Activated B cell treated with CpG ODN at 0.5 μM for 24 hours (primary cell): Measurements from ENCODE around the gene NUFIP1. TPM values are rescaled to one million over a fixed set of nuclear protein-coding genes. Genes with fewer than 3 reads are reported as not detected.

Source experiments
- ATAC-seq: fragments of 200-7000 bp; cut with Tn5 transposase; one replicate; pipeline ENCODE4 v1.10.0; 2021; ENCODE audit warnings: low read depth, mild to moderate bottlenecking, moderate library complexity
- CTCF ChIA-PET: fragments of 350-600 bp; sonication (Branson Sonifier 250); formaldehyde crosslinking; loops from one replicate; lab custom pipeline; 2021; ENCODE audit warnings: antibody characterized with exemption; lab: Charles Lee
- POLR2A ChIA-PET: fragments of 350-600 bp; sonication (Branson Sonifier 250); formaldehyde crosslinking; loops from one replicate; lab custom pipeline; 2021; ENCODE audit warnings: antibody characterized with exemption; lab: Charles Lee
- DNase-seq: peaks from one replicate; pipeline ENCODE4 v3.0.0; 2022
- H3K27ac Mint-ChIP-seq: one replicate; pipeline ENCODE4 v1.8.0; 2020; ENCODE audit warnings: mixed read lengths
- H3K27me3 Mint-ChIP-seq: one replicate; pipeline ENCODE4 v1.8.0; 2021; ENCODE audit warnings: mixed read lengths
- H3K36me3 Mint-ChIP-seq: one replicate; pipeline ENCODE4 v1.8.0; 2021; ENCODE audit warnings: low read depth, mixed read lengths
- H3K4me1 Mint-ChIP-seq: one replicate; pipeline ENCODE4 v1.8.0; 2021; ENCODE audit warnings: mixed read lengths
- H3K4me3 Mint-ChIP-seq: one replicate; pipeline ENCODE4 v1.8.0; 2020; ENCODE audit warnings: mild to moderate bottlenecking, mixed read lengths
- H3K9me3 Mint-ChIP-seq: one replicate; pipeline ENCODE4 v1.8.0; 2020; ENCODE audit warnings: mixed read lengths
- intact Hi-C: fragments of 100-400 bp; cut with micrococcal nuclease; formaldehyde crosslinking; loops from one replicate; pipeline ENCODE4 v1.15.1; 2024
- total RNA-seq: library from RNA; stranded (reverse); gene quantifications from 2 replicates; pipeline ENCODE4 v1.2.3, GENCODE V29; 2022
- TF ChIP-seq, protein P1 (sequence below): fragments of 200-600 bp; IDR thresholded peaks from one replicate; pipeline ENCODE4 v1.8.0; 2022; ENCODE audit warnings: antibody characterized with exemption, mild to moderate bottlenecking

The NUFIP1 gene
- total RNA-seq, 1 donor from 2014 or later, result 7.8 TPM

DNA sequence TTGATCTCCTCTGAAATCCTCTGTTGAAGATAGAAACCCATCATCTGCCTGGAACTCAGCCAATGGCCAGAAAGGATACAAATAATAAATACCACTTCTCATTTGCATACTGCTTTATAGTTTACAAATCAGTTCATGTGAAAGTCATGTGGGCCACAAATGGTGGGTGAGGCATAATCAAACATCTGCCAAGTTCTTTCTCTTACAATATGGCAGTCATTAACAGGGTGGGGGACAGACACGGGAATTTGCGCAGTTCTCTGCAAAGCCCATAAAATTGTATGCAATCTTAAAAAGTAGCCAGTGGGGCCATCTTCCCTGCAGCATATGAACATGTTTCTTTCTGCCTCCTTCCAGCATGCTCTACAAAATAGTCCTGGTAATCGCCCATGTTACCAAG, 59.6 kb downstream of the NUFIP1 start:
- Mint-ChIP-seq H3K4me1 (no peaks in the 10 kb centered on the region), H3K4me3 (no peak overlapping the region), H3K27ac (no peak overlapping the region), H3K9me3 (no peaks in the 10 kb centered on the region), H3K36me3 (no peaks in the 10 kb centered on the region), H3K27me3 (peaks cover 24% of the 10 kb centered on the region)
- TF ChIP-seq, protein P1, sequence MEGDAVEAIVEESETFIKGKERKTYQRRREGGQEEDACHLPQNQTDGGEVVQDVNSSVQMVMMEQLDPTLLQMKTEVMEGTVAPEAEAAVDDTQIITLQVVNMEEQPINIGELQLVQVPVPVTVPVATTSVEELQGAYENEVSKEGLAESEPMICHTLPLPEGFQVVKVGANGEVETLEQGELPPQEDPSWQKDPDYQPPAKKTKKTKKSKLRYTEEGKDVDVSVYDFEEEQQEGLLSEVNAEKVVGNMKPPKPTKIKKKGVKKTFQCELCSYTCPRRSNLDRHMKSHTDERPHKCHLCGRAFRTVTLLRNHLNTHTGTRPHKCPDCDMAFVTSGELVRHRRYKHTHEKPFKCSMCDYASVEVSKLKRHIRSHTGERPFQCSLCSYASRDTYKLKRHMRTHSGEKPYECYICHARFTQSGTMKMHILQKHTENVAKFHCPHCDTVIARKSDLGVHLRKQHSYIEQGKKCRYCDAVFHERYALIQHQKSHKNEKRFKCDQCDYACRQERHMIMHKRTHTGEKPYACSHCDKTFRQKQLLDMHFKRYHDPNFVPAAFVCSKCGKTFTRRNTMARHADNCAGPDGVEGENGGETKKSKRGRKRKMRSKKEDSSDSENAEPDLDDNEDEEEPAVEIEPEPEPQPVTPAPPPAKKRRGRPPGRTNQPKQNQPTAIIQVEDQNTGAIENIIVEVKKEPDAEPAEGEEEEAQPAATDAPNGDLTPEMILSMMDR, result no peak
- ChIA-PET CTCF (no interaction called here), POLR2A (no interaction called here)
- intact Hi-C loops, result no loop called here
- ATAC-seq (no peak), DNase-seq (no peak)

DNA sequence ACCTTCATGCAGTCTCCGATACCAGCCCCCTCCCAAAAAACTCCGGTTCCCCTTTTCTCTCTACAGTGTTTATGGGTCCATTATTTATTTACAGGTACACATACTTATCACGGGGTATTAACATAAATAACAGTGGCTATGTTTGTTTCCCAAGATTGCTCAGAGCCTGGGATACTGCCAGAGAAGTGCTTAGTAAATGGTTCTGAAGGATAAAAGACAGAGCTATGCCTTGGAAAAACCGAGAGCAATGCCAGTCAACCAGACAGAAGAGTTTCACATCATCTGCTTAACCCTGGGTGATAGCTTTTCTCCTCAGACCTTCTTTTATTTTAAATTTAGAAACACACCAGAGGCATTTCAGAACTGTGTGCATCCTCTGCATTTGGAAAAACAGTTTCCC, 61.3 kb downstream of the NUFIP1 start:
- Mint-ChIP-seq H3K36me3 (no peaks in the 10 kb centered on the region), H3K27ac (no peak overlapping the region), H3K4me1 (no peaks in the 10 kb centered on the region), H3K4me3 (no peak overlapping the region), H3K9me3 (no peaks in the 10 kb centered on the region), H3K27me3 (peaks cover 29% of the 10 kb centered on the region)
- ChIA-PET POLR2A (no interaction called here), CTCF (no interaction called here)
- intact Hi-C loops, result no loop called here
- no peak for ATAC-seq
- TF ChIP-seq, protein P1, result no peak
- no peak for DNase-seq

DNA sequence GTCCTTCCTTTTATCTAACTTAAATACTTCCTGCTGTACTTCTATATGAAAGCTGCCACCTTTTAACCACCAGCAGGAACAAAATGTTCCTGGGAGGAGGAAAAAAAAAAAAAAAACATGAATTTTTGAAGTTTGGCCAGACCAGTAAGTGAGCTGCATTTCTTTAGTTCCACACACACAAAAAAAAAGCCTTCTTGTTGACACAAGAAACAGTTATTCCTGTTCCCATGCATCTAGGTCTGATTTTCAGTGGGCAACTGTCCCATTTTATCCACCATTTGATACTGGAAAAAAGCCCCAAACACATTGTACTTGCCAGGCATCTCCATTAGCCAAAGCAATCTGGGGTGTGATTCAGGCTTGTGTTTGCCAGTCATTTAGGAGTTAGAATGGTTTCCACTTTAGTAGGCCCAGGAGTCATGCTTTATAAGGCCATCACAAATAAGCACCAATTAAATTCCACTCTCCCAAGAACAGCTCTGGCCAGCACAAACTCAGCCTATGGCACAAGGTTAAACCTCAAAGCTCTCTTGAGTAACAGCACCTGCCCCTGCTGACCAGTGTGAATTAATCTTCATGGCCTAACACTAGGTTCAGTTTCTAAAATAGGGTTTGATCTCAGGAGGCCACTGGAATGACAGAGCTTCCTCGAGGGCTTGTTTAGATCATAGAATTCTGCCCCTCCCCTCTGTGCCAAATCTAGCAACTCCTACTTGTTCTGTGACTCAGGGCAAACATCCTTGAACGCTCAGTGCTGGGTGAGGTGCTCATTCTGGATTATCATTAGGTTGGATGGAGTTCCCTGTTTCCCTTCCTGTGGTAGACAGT, 67.1 kb downstream of the NUFIP1 start:
- ATAC-seq (no peak), DNase-seq (no peak)
- Mint-ChIP-seq H3K4me1 (no peaks in the 10 kb centered on the region), H3K9me3 (no peaks in the 10 kb centered on the region), H3K27me3 (peaks cover 22% of the 10 kb centered on the region), H3K36me3 (no peaks in the 10 kb centered on the region), H3K27ac (no peak overlapping the region), H3K4me3 (no peak overlapping the region)
- POLR2A ChIA-PET, result interaction anchor here (0.7 kb wide), 1 partner anchor 69 kb away, joined by 3 read pairs; no protein-coding TSS in a partner anchor
- TF ChIP-seq, protein P1, result no peak
- CTCF ChIA-PET, result no interaction called here
- intact Hi-C loops, result no loop called here

DNA sequence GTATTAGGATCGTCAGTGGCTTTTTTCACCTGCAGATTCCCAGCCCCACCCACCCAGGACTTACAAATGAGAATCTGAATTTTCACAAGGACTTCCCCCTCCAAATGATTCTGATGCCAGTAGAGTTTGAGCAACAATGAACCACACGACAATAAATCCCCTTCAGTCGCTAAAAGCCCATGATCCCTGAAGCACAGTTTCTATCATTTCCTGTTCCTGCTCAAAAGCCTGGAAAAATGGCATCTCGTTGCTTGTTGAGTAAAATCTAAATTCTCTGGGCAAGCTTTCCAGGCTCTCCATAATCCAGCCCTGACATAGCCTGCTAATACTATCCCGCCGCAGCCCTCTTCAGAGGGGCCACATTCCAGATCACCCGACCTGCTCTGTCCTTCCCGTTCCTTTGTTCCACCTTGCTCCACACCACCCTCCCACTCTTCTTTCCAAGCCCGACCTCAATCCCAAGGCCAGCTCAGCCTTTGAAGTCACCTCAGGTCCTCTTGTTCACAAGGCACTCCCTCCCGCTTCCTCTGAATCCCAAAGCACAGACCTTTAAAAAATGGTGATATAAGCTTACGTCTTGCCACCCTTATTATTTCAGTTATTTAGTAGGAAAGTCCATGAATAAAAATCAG, 67.9 kb downstream of the NUFIP1 start:
- no peaks in the 10 kb centered on the region for H3K36me3 Mint-ChIP-seq
- TF ChIP-seq, protein P1, result no peak
- no peaks in the 10 kb centered on the region for H3K4me1 Mint-ChIP-seq
- no peaks in the 10 kb centered on the region for H3K9me3 Mint-ChIP-seq
- H3K4me3 Mint-ChIP-seq, result no peak overlapping the region
- ChIA-PET CTCF (no interaction called here), POLR2A (interaction anchor here (0.7 kb wide), 1 partner anchor 70 kb away, joined by 3 read pairs; no protein-coding TSS in a partner anchor)
- intact Hi-C loops, result no loop called here
- no peak overlapping the region for H3K27ac Mint-ChIP-seq
- ATAC-seq (no peak), DNase-seq (no peak)
- peaks cover 19% of the 10 kb centered on the region for H3K27me3 Mint-ChIP-seq

DNA sequence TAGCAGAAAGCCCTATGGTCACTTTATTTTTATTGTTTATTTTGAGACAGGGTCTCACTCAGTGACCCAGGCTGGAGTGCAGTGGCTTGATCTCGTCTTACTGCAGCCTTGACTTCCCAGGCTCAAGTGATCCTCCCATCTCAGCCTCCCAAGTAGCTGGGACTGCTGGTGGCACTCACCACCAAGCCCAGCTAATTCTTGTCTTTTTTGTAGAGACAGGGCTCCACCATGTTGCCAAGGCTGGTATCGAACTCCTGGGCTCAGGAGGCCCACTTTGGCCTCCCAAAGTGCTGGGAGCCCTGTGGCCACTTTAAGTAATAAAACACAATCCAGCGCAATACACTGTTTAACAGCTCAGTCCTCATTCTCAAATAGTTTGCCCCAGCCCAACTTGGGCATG, 69.3 kb downstream of the NUFIP1 start:
- H3K4me3 Mint-ChIP-seq, result no peak overlapping the region
- POLR2A ChIA-PET, result no interaction called here

More for the DNA sequence above, 69.3 kb downstream of the NUFIP1 start:
- Mint-ChIP-seq H3K9me3 (no peaks in the 10 kb centered on the region), H3K27ac (peak overlapping the region; percentile 38), H3K4me1 (peaks cover 2% of the 10 kb centered on the region), H3K36me3 (no peaks in the 10 kb centered on the region), H3K27me3 (peaks cover 8% of the 10 kb centered on the region)
- CTCF ChIA-PET, result no interaction called here
- TF ChIP-seq, protein P1, result no peak
- intact Hi-C loops, result no loop called here
- ATAC-seq, result no peak
- DNase-seq, result no peak
